ENCODE measurements around the gene ANGPT4. TPM values are rescaled to one million over a fixed set of nuclear protein-coding genes. Genes with fewer than 3 reads are reported as not detected.

ANGPT4 gene
- total RNA-seq, 1 donor from 2014 or later: 0.22 TPM

DNA sequence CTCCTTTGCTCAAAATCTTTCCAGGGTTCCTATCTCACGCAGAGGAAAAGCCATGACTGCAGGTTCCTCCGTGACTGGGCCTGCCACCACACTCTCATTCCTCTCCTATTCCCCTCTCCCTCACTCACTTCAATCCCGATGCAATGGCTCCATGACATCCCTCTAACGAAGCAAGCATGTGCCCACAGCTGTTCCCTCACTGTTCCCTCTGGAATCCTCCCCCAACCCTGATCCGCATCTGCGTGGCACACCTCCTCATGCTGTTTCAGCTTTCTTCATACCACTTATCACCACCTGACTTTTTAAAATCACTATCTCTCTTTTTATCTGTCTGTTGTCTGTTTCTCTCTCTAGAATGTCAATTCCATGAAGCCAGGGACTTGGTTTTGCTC lies 25.5 kb downstream of the ANGPT4 start:
- Mint-ChIP-seq H3K27me3 (ENCODE audit: unreplicated experiment) (peaks cover 3% of the 10 kb centered on the region), H3K9me3 (ENCODE audit: unreplicated experiment) (peaks cover 11% of the 10 kb centered on the region), H3K4me1 (ENCODE audit: low read depth, unreplicated experiment) (peaks cover 21% of the 10 kb centered on the region), H3K36me3 (ENCODE audit: unreplicated experiment) (no peaks in the 10 kb centered on the region), H3K4me3 (ENCODE audit: unreplicated experiment) (peak overlapping the region; percentile 9), H3K27ac (ENCODE audit: unreplicated experiment) (peak overlapping the region; percentile 82)
- no peak for DNase-seq
- TF ChIP-seq, protein P1, sequence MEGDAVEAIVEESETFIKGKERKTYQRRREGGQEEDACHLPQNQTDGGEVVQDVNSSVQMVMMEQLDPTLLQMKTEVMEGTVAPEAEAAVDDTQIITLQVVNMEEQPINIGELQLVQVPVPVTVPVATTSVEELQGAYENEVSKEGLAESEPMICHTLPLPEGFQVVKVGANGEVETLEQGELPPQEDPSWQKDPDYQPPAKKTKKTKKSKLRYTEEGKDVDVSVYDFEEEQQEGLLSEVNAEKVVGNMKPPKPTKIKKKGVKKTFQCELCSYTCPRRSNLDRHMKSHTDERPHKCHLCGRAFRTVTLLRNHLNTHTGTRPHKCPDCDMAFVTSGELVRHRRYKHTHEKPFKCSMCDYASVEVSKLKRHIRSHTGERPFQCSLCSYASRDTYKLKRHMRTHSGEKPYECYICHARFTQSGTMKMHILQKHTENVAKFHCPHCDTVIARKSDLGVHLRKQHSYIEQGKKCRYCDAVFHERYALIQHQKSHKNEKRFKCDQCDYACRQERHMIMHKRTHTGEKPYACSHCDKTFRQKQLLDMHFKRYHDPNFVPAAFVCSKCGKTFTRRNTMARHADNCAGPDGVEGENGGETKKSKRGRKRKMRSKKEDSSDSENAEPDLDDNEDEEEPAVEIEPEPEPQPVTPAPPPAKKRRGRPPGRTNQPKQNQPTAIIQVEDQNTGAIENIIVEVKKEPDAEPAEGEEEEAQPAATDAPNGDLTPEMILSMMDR (IDR thresholded peaks at IDR 0.05; ENCODE audit: partially characterized antibody, unreplicated experiment): no peak

DNA sequence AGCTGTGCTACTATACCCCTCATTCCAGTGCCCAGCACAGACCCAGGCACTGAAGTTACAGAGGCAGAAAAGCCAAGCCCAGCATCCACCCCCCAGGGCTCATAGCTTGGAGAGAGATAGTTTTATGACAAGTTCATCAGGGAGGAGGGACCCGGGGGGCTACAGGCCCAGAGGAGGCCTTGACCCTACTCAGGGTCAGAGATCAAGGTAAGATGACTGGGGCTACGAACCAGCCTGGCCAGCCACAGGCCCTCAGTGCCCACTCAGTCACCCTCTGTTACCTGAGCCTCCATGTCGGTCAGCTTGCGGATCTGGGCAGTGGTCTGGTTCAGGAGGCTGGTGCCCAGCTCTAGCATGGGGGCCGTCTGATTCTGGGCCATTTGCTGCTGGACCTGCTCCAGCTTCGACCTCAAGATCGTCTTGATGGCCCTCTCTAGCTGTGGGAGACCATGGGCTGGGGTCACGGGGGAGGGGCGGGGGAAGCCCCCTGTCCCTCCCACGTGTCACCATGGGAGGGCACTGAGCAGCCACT lies 26.1 kb downstream of the ANGPT4 start:
- Mint-ChIP-seq H3K4me1 (ENCODE audit: low read depth, unreplicated experiment) (peaks cover 25% of the 10 kb centered on the region), H3K27ac (ENCODE audit: unreplicated experiment) (no peak overlapping the region), H3K36me3 (ENCODE audit: unreplicated experiment) (no peaks in the 10 kb centered on the region), H3K4me3 (ENCODE audit: unreplicated experiment) (no peak overlapping the region), H3K9me3 (ENCODE audit: unreplicated experiment) (peaks cover 14% of the 10 kb centered on the region), H3K27me3 (ENCODE audit: unreplicated experiment) (peaks cover 4% of the 10 kb centered on the region)
- TF ChIP-seq, protein P1 (IDR thresholded peaks at IDR 0.05; ENCODE audit: partially characterized antibody, unreplicated experiment): no peak
- no peak for DNase-seq

DNA sequence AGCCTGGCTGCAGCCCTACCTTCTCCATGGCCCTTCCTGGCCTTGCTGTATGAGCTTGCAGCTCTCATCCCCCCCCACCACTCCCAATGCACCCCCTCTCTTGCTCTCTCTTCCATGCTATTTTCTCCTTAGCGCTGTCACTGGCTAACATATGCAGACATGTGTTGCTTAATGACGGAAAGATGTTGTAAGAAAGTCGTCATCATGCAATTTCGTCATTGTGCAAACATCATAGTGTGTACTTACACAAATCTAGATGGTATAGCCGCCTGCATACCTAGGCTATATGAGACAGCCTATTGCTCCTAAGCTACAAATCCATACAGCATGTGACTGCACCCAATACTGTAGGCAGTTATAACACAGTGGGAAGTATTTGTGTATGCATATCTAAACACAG lies 27.0 kb downstream of the ANGPT4 start:
- Mint-ChIP-seq H3K36me3 (ENCODE audit: unreplicated experiment) (no peaks in the 10 kb centered on the region), H3K27ac (ENCODE audit: unreplicated experiment) (no peak overlapping the region), H3K27me3 (ENCODE audit: unreplicated experiment) (peaks cover 8% of the 10 kb centered on the region), H3K4me3 (ENCODE audit: unreplicated experiment) (no peak overlapping the region), H3K4me1 (ENCODE audit: low read depth, unreplicated experiment) (peaks cover 25% of the 10 kb centered on the region), H3K9me3 (ENCODE audit: unreplicated experiment) (peaks cover 18% of the 10 kb centered on the region)
- TF ChIP-seq, protein P1 (IDR thresholded peaks at IDR 0.05; ENCODE audit: partially characterized antibody, unreplicated experiment): no peak
- DNase-seq: no peak

DNA sequence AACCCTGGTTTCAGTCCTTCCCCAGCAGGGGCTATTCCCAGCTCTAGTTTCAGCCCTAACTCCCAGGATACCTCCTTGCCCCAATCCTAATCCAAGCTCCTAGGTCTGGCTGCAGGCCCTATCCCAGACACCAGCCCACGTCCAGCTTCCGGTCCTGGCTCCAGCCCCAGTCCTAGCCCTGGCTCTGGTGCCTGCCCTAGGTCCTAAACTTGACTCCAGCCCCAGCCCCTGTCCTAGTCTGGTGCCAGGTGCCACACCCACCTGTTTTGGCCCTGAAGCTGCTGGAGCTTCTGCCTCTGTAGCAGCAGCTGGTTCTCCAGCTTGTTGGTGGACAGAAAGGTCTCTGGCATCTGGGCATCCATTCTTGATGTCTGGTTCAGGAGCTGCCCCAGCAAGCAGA lies 28.1 kb downstream of the ANGPT4 start:
- peaks cover 18% of the 10 kb centered on the region for H3K9me3 Mint-ChIP-seq (ENCODE audit: unreplicated experiment)
- no peaks in the 10 kb centered on the region for H3K36me3 Mint-ChIP-seq (ENCODE audit: unreplicated experiment)
- no peak for DNase-seq
- no peak overlapping the region for H3K27ac Mint-ChIP-seq (ENCODE audit: unreplicated experiment)
- H3K27me3 Mint-ChIP-seq (ENCODE audit: unreplicated experiment): peaks cover 8% of the 10 kb centered on the region
- TF ChIP-seq, protein P1 (IDR thresholded peaks at IDR 0.05; ENCODE audit: partially characterized antibody, unreplicated experiment): no peak
- peaks cover 20% of the 10 kb centered on the region for H3K4me1 Mint-ChIP-seq (ENCODE audit: low read depth, unreplicated experiment)
- H3K4me3 Mint-ChIP-seq (ENCODE audit: unreplicated experiment): no peak overlapping the region

DNA sequence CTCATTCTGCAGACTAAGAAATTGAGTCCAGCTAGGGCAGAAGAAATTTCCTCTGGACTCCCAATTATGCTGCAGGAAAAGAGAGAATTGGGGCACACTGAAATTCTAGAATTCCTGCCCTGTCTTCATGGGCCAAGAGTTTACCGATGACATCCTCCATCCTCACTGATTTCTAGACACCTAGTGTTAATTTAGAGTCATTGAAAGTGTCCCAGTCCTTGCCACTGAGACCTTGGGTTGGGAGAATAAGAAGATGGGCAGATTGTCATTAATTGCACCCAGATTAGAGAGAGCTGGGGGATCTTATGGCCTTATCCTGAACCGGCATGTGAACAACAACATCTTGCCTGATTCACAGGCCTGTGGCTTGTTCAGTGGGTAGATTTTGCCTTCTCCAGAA lies 29.0 kb downstream of the ANGPT4 start:
- TF ChIP-seq, protein P1 (IDR thresholded peaks at IDR 0.05; ENCODE audit: partially characterized antibody, unreplicated experiment): no peak
- no peak overlapping the region for H3K27ac Mint-ChIP-seq (ENCODE audit: unreplicated experiment)
- H3K4me1 Mint-ChIP-seq (ENCODE audit: low read depth, unreplicated experiment): peaks cover 20% of the 10 kb centered on the region
- H3K9me3 Mint-ChIP-seq (ENCODE audit: unreplicated experiment): peaks cover 18% of the 10 kb centered on the region
- DNase-seq: no peak
- H3K36me3 Mint-ChIP-seq (ENCODE audit: unreplicated experiment): no peaks in the 10 kb centered on the region
- H3K4me3 Mint-ChIP-seq (ENCODE audit: unreplicated experiment): no peak overlapping the region
- H3K27me3 Mint-ChIP-seq (ENCODE audit: unreplicated experiment): peaks cover 8% of the 10 kb centered on the region

All from glutamatergic neuron (in vitro differentiated cells).